GM19397 (cell line): ENCODE measurements around the gene OR5B12.
"Not testable (repeated sequence)": the region's sequence is repeated elsewhere in the genome, so short reads cannot be mapped to it uniquely, and the experiment has no call there.

Experiments
- ATAC-seq: cut with Tn5 transposase; IDR thresholded peaks from one replicate; pipeline ENCODE4 v1.9.1; 2021; ENCODE audit warnings: mild to moderate bottlenecking, moderate library complexity; ENCODE audit not compliant: unreplicated experiment

Gene OR5B12

DNA sequence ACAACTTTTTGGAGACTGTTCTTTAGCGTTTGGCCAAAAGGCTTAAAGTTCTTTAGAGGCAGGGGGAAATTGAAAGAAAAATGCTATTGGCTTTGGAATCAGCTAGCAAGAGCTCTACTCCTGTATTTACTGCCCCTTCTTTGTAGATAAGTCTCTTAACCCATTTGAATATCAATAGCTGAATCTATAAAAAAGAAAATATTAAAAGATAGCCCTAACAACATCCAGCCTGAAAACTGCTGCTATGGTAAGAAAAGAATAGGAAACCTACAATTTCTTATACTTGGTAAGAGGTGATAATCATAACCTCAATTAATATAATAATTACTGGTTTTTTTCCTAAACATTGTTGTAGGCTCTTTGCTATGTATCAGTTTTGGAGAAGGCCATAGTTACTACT is at the start of gene OR5B12:
Gene OR5B12 (minus strand): TSS at position 101 of the 400 bp plus-strand sequence. CDS start 2,085 bp downstream, outside the sequence.
- ATAC-seq = no peak

DNA sequence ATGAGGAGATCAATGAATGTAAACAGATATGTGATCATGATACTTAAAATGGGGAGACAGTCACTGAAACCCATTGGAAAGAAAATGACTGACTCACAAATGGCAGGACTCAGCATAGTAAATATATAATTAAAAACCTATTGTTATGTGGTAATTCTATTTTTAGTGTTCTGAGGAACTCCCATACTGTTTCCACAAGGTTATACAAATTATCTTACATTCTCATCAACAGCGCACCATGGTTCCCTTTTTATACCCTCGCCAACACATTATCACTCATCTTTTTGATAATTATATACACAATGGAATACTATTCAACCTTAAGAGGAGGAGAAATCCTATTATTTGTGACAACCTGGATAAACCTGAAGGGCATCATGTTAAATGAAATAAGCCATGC is 48.8 kb upstream of the OR5B12 start:
- no peak for ATAC-seq

DNA sequence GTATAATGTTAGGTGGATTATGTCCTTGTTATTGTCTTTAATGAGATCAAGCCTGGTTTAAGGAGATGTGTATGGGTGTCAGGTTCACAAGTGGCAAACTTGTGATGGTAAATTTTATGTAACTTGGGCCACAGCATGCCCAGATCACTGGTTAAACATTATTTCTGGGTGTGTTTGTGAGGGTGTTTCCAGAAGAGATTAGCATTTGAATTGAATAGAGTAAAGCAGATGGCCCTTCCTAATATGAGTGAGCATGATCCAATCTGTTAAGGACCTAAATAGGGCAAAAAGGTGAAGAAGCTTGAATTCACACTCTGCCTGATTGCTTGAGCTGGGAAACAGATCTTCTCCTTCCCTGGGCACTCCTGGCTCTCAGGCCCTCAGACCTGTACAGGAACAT is 45.1 kb upstream of the OR5B12 start:
- ATAC-seq = no peak

DNA sequence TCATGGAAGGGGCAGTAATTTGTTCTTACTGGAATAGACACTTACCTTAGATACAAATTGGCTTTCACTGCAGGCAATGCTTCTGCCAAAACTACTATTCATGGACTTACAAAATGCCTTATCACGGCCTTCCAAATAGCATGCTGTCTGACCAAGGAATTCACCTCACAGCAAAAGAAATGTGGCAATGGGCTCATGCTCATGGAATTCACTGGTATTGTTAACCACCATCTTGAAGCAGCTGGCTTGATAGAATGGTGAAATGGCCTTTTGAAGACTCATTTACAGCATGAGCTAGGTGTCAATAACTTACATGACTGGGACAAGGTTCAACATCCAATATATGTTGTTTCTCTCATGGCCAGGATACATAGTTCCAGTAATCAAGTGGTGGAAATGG is 43.9 kb upstream of the OR5B12 start:
- ATAC-seq = no peak

DNA sequence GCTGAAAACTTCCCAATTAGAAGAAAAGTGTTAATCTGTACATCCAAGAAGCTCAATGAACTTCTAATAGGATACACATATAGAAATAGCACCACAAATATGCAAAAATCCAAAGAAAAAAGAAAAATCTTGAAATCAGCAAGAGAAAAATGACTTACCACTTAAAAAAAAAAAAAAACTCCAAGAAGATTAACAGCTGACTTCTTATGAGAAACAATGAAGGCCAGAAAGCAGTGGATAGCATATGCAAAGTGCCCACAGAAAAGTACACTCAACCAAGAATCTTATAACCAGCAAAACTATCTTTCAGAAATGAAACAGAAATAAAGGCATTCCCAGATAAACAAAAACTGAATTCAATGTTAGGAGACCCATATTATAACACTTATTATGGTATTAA is 29.9 kb upstream of the OR5B12 start:
- no peak for ATAC-seq

DNA sequence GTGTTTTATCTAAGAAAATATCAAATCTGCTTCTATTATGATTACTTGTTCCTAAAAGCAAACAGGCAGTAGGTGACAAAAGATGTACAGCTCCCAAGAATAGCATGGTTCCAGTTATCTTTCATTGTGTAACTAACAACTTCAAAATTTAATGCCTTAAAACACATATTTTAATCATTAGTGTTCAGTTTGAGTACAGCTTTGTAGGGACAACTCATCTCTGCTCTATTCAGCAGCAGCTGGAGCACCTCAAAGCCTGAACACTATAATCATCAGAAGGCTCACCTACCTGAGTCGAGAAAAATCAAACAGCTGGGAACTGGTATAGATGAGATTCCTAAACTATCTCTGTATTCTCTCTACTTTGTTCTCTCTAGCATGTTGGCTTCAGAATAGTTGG is 24.3 kb upstream of the OR5B12 start:
- no peak for ATAC-seq

DNA sequence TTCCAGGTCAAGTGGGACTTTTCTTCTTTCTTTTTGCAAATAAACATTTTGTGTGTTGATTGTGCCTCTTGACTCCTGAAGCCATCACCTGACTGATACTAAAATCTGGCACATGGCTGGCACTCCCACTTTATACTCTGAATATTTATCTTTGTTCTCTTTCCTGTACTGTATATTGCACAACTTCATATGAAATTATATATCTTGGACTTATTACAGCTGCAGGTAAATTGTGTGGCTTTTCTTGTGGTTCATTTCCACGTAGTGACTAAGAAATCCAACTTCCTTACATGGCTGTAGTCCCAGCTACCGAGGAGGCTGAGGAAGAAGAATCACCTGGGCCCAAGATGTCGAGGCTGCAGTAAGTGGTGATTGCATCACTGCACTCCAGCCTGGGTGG is 23.7 kb upstream of the OR5B12 start:
- no peak for ATAC-seq

DNA sequence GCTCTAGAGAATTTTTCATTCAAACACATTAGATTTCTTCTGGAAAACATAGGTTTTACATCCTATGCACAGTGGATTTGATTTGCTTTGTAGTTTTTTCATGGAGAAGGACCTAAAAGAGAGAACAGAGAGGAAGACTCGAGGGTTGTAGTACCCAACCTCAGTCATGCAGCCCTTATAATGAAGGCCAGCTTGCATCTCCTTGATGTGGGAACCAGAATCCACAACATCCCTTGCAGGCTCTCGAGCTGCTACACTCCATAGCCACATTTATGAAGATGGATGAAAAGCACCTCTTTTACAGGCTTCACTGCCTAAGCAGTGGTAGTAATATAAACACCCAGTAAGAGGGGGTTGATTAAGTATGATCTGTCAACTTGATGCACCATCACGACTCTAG is 9.5 kb upstream of the OR5B12 start:
- no peak for ATAC-seq

DNA sequence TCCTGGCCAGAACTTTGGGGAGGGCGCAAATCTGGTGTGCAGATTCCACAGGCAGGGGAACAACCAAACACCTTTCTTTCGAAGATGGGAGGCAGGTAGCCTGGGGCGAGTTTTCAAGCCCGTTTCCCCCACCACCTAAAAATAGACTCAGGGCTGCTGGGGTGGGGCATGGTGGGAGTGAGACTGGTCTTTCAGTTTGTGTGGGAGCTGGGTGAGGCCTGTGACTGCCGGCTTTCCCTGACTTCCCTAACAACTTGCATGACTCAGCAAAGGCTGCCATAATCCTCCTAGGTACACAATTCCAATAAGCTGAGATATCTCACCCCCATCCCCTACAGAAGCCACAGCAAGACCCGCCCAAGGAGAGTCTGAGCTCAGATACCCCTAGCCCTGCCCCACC is 4.3 kb upstream of the OR5B12 start:
- no peak for ATAC-seq

DNA sequence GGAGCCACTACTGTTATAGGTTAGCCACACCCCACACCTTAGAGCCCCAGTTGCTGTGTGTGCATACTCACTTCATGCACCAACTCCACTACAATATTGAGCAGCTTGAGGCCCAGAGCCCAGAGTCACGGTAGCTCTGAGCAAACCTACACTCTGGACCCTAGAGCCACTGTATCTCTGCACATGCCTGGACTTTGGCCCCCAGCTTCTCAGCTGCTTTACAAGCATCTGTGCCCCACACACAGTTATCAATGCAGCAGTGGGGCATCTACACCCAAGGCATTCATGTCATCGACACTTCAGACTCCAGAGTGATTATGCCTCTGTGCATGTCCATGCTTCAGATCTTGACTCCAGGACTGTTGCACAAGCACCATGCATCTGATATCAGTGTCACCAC is 2.3 kb upstream of the OR5B12 start:
- no peak for ATAC-seq

DNA sequence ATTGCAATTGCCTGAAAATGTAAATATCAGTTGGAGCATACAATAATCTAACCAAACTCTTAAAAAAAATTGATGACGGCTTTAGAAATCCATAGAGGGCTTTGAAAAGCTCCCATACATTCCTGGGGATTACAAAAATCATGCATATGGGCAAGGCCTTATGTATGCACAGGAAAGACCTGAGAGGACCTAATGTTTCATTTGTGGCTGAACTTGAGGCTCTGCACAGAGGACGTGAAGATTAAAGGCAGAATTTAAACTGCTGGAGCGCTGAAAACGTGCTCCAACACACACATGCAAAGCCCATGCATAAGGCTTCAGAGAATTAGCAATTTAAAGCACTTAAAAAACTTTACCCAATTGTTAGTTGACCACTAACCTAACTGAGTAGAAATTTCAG is 3.5 kb downstream of the OR5B12 start:
- no peak for ATAC-seq

DNA sequence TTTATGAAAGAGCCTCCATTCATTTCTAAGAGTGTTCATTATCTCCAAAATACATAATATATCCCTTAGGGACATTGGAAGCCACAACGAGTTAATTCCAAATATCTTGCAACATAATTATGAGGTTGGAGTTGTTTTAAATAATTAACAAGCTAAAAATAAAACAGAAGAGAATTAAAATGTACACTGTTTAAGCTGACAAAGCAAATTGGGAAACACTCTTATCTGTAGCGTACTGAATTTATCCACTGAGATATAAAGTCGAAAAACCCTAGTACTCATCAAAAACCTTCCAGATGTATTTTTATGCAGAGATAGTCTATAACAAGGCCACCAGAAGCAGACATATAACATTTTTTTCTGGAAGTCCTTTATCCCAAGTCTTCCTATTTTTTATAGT is 7.8 kb downstream of the OR5B12 start:
- no peak for ATAC-seq

DNA sequence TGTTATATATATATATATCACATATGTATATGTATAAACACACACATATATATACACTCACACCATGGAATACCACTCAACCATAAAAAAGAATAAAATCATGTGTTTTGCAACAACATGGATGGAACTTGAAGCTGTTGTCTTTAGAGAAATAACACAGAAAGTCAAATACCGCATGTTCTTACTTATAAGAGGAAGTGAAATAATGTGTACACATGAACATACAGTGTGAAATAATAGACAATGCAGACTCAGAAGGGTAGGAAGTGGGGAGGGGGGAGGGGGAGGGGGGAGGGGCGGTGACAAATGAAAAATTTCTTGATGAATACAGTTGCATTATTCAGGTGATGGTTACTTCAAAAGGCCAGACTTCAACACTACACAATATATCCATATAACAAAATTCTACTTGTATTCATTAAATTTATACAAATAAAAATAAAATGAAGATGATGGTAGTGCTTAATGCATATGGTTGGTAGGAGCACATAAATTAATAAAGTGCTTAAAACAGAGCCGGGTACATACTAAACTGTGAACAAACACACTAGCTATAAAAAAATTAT is 8.3 kb downstream of the OR5B12 start:
- no peak for ATAC-seq

DNA sequence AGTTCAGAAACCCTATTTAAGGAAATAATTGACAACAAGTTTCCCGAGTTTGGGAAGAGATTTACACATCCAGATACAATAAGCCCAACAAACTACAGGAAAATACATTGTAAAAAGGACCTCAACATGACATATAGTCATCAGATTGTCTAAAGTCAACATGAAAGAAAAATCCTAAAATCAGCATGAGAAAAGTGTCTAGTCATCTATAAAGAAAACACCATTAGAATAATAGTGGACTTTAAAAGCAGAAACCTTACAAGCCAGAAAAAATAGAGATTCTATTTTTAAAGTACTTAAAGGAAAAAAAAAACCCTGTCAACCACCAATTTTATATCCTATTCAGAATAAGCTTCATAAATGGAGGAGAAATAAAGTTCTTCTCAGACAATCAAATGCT is 12.8 kb downstream of the OR5B12 start:
- ATAC-seq = no peak

DNA sequence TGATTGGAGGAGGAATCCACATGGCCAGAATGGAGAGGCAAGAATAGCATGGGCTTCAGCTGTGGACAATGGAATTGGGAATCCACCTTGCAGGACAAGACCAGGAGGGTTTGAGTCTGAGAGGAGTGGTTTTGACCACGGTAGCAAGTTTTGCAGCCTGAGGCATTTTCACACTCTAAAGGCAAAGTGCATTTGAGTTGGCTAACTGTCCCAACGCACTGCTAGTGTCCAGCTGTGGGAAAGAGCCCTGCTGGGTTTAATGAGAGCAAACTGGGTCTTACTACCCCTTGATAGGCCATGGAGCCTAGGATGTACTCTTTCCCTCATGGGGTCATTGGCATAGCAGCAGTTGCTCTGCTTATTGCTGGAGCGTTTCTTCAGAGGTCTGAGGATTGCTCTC is 14.0 kb downstream of the OR5B12 start, which contains the start of gene OR5B2:
Gene OR5B2 (minus strand): TSS at position 101 of the 400 bp plus-strand sequence. CDS start 4,860 bp downstream, outside the sequence.
- ATAC-seq = no peak

DNA sequence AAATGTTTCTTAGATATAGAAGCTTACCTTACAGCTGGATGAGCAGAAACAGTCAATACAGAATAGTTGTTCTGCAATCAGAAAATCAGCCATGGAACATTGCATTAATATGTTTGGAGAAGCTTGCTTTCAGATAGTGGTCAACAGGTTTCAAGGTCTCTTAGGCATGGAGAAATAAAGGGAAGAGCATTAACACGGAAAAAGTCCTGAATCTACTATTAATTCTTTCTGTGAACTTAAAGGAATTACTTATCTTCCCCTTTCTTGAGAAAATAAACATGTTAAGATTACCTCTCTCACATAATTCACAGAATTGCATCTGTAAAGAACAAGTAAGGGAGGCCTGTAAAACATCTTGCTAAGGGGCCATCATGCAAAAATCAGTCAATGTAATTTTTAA is 35.3 kb downstream of the OR5B12 start, which contains the start of gene OR5B3:
Gene OR5B3 (minus strand): TSS at position 101 of the 400 bp plus-strand sequence. CDS start 3,465 bp downstream, outside the sequence.
- no peak for ATAC-seq

DNA sequence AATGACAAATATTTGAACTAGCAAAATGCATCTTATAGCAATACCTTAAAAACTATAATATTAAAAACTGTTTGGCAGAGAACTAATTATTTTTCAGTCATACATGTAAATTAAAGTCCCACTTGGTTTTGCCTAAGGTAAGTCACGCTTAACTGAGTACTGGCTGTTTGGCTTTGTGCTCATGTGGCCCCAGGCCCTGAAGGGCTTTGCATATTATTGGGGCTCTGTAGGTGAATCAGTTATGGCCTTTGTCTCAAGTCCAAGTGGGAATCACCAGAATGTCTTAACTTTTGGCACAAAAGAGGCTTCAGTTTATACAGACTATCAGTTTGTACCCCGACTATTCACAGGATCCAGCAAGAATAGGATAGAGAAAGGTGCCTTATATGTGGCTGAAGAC is 42.4 kb downstream of the OR5B12 start:
- ATAC-seq = not testable (repeated sequence)

DNA sequence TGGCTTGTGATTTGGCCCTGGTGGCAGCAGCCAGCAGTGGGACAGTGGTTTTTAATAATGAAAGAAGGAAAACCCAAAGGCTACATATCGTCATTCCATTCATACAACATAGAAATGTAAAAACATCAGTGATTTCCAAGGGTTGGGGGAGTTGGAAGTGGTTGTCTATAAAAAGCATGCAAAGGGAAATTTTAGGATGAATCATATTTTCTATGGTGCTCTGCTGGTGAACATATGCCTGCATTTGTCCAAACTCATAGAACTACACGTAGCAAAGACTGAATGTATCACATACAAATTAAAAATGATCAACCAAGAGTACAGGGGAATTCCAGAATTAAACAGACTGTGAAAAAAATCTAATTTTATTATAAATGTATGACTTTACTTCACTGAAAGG is 46.5 kb downstream of the OR5B12 start:
- ATAC-seq = no peak

DNA sequence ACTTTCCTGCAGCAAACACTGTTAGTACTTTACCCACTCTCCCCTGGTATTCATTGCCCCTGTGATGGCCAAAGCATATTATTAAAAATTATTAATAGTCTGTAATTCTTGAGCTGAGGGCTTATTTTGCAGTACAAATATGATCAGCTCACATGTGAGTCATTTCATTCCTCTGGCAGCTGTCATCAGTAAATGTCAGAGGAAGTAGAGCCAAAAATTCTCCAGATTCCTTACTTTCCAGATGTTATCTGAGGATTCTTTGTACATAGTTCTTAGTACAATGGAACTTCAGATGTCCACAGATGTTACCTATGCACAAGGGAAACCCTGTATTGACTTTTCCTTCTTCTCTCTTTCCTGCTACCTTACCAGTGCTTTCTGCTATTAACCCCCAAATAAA is 47.8 kb downstream of the OR5B12 start:
- ATAC-seq = no peak

DNA sequence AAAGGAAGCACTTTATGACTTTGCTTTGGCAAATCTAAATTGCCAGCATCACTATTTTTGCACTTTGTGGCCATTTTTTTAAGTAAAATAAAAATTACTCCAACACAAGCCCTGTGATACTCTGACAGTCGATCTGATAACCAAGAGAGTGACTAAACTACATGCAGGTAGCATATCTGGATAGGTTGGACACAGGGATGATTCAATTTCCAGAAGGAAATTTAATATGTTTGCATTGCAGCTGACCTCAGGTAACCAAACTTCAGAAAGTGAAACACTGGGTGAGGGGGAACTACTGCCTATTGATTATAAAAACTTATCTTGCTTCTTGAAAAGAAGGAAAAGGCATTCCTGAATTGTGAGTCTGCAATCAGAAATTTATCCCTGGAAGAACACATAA is 49.3 kb downstream of the OR5B12 start:
- ATAC-seq = no peak

DNA sequence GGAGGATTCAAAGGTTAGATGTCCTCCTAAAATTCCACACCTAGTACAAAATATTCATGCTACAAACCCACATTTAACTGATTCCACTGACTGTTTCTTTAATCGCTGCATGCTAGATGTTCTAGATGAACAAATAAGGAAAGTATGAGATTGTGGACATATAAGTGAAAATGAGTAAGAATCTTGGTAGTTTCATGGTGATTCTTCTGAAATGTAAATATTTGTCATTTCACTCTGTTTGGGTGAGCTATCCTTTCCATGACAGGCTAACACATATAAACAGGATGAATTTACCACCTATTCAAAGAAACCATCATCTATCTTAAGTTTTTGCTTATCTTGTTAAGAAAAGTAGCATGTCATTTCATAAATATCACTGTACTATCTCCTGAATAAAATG is 50.2 kb downstream of the OR5B12 start:
- ATAC-seq = no peak

DNA sequence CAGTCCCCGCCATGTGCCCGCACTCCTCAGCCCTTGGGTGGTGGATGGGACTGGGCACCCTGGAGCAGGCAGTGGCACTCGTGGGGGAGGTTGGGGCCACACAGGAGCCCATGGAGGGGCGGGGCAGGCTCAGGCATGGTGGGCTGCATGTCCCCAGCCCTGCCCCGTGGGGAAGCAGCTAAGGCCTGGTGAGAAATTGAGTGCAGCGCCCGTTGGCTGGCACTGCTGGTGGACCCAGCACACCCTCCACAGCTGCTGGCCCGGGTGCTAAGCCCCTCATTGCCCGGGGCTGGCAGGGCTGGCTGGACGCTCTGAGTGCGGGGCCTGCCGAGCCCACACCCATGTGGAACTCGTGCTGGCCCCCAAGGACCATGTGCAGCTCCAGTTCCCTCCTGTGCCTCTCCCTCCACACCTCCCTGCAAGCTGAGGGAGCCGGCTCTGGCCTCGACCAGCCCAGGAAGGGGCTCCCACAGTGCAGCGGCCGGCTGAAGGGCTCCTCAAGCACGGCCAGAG is 51.4 kb downstream of the OR5B12 start:
- no peak for ATAC-seq
